Hematopoietic multipotent progenitor cell treated with erythropoietin and hydrocortisone succinate and interleukin-3 and kit ligand, for 6 days (in vitro differentiated cells): ENCODE data around the gene CXCR4.
"Not testable (repeated sequence)": the region's sequence is repeated elsewhere in the genome, so short reads cannot be mapped to it uniquely, and the experiment has no call there.

ENCODE experiments used
- DNase-seq: peaks from one replicate; pipeline ENCODE4 v3.0.0-alpha.2; 2015

CXCR4 gene

GRCh38 chr2:136113209-136113971, 4.6 kb downstream of the CXCR4 start:
- DNase-seq = peak; percentile 67

GRCh38 chr2:136112317-136113208, 5.4 kb downstream of the CXCR4 start:
- DNase-seq = no peak

GRCh38 chr2:136111711-136112110, 6.2 kb downstream of the CXCR4 start:
- no peak for DNase-seq

- no peak for DNase-seq
Measured at GRCh38 chr2:136110526-136110925, 7.4 kb downstream of the CXCR4 start.

GRCh38 chr2:136108463-136108862, 9.5 kb downstream of the CXCR4 start:
- DNase-seq = no peak

- DNase-seq = no peak
Measured at GRCh38 chr2:136107051-136108033, 10.6 kb downstream of the CXCR4 start.

GRCh38 chr2:136106505-136106904, 11.4 kb downstream of the CXCR4 start:
- no peak for DNase-seq

GRCh38 chr2:136104977-136105376, 13.0 kb downstream of the CXCR4 start:
- DNase-seq = no peak

- no peak for DNase-seq
Measured at GRCh38 chr2:136101042-136101441, 16.9 kb downstream of the CXCR4 start.

- DNase-seq = no peak
Measured at GRCh38 chr2:136098441-136098840, 19.5 kb downstream of the CXCR4 start.

- DNase-seq = no peak
Measured at GRCh38 chr2:136093583-136093982, 24.4 kb downstream of the CXCR4 start.

- DNase-seq = no peak
Measured at GRCh38 chr2:136091899-136092298, 26.1 kb downstream of the CXCR4 start.

- DNase-seq = not testable (repeated sequence)
Measured at GRCh38 chr2:136087901-136088460, 30.0 kb downstream of the CXCR4 start.

GRCh38 chr2:136086253-136087016, 31.5 kb downstream of the CXCR4 start:
- DNase-seq = no peak

- no peak for DNase-seq
Measured at GRCh38 chr2:136085453-136086209, 32.3 kb downstream of the CXCR4 start.

GRCh38 chr2:136081582-136082210, 36.3 kb downstream of the CXCR4 start:
- DNase-seq = no peak

GRCh38 chr2:136080114-136080513, 37.8 kb downstream of the CXCR4 start:
- DNase-seq = no peak

- no peak for DNase-seq
Measured at GRCh38 chr2:136077107-136077506, 40.8 kb downstream of the CXCR4 start.

- no peak for DNase-seq
Measured at GRCh38 chr2:136075476-136075875, 42.5 kb downstream of the CXCR4 start.

- no peak for DNase-seq
Measured at GRCh38 chr2:136072621-136073020, 45.3 kb downstream of the CXCR4 start.
